ENCODE results near the gene SCN3A. TPM values are rescaled to one million over a fixed set of nuclear protein-coding genes. Genes with fewer than 3 reads are reported as not detected.

SCN3A gene
- total and polyA plus RNA-seq, 2 of the 13 experiments (the other 11 are each of a cell fraction or from before 2014, with no cell fraction given): not detected

- TF ChIP-seq ATF4 (CRISPR knock-in tag; IDR thresholded peaks at IDR 0.05) (no peak), THAP7 (CRISPR knock-in tag; IDR thresholded peaks at IDR 0.05) (no peak), NRL (CRISPR knock-in tag; IDR thresholded peaks at IDR 0.05; ENCODE audit: borderline replicate concordance) (no peak)
Measured at GRCh38 chr2:165054652-165055051, 149.2 kb downstream of the SCN3A start (continued).

GRCh38 chr2:165044505-165045303 lies 159.1 kb downstream of the SCN3A start:
- Histone ChIP-seq H3K9ac (ENCODE audit: insufficient read depth, low read depth, low read length) (no peak overlapping the region), H3K79me2 (ENCODE audit: insufficient read depth, low read length) (no peaks in the 10 kb centered on the region), H3K27me3 (ENCODE audit: control insufficient read depth in 1 of 2, insufficient read depth in 2 of 2, low read length in 2 of 2) (no peaks in the 10 kb centered on the region), H3K36me3 (replicated peaks in 1 of 2; ENCODE audit: control insufficient read depth in 1 of 2, insufficient read depth in 2 of 2, low read length in 2 of 2) (no peaks in the 10 kb centered on the region), H3K4me1 (ENCODE audit: insufficient read depth, low read length) (no peaks in the 10 kb centered on the region), H3K27ac (ENCODE audit: extremely low read length, insufficient read depth, low read length) (no peak overlapping the region), H2AFZ (ENCODE audit: low read length) (no peak overlapping the region), H4K20me1 (ENCODE audit: insufficient read depth, low read length) (no peaks in the 10 kb centered on the region), H3K4me2 (ENCODE audit: low read depth, low read length) (no peak overlapping the region), H3K4me3 (replicated peaks in 1 of 3; ENCODE audit: insufficient read depth in 1 of 3, low read depth in 2 of 3, low read length in 3 of 3) (no peak overlapping the region), H3K9me3 (ENCODE audit: low read length) (no peaks in the 10 kb centered on the region)
- intact Hi-C loops (cut with micrococcal nuclease; ENCODE audit: unreplicated experiment) (no loop called here), in situ Hi-C loops (cut with HindIII; ENCODE audit: extremely low pct_ligation_motif_present, low pct_unique_long_range_greater_than_20kb) (no loop called here)
- CTCF ChIA-PET (ENCODE audit: low intra/inter-chr PET ratio, low total read pairs): no interaction called here
- POLR2A ChIA-PET: no interaction called here
- FAIRE-seq (no peak), DNase-seq (ENCODE audit: low spot score) (no peak), ATAC-seq (no peak)
- no peak for TF ChIP-seq KMT2B (CRISPR knock-in tag; IDR thresholded peaks at IDR 0.05)
- no peak for TF ChIP-seq ZSCAN31 (CRISPR knock-in tag; IDR thresholded peaks at IDR 0.05; ENCODE audit: low read depth)
- no peak for TF ChIP-seq ETS1 (CRISPR knock-in tag; IDR thresholded peaks at IDR 0.05)
- TF ChIP-seq ZNF275 (CRISPR knock-in tag; IDR thresholded peaks at IDR 0.05; ENCODE audit: borderline replicate concordance): no peak
- no peak for TF ChIP-seq ZNF749 (CRISPR knock-in tag; IDR thresholded peaks at IDR 0.05; ENCODE audit: borderline replicate concordance)
- TF ChIP-seq RXRB (CRISPR knock-in tag; IDR thresholded peaks at IDR 0.05; ENCODE audit: borderline replicate concordance): no peak
- no peak for TF ChIP-seq RBM39 (IDR thresholded peaks at IDR 0.05; ENCODE audit: low read depth, low read length, poor library complexity, severe bottlenecking)
- no peak for TF ChIP-seq ZNF569 (CRISPR knock-in tag; IDR thresholded peaks at IDR 0.05; ENCODE audit: borderline replicate concordance)
- 23% methylated on average over 5 of the region's 6 CpGs for WGBS (ENCODE audit: low lambda C conversion rate)
- BruUV-seq (replicated peaks): no TSS peak

Measured in HepG2 (cell line).